Neural cell (in vitro differentiated cells): ENCODE measurements around the gene EMP3. TPM values are rescaled to one million over a fixed set of nuclear protein-coding genes. Genes with fewer than 3 reads are reported as not detected.

Experiments used
- H2AFZ ChIP-seq: fragments of 200-600, 300-800 bp; sonication (generic), shearing (Covaris generic); 2 replicates; pipeline ENCODE4 v1.6.0; 2014; ENCODE audit warnings: low read depth, mild to moderate bottlenecking, antibody characterized with exemption, low read length, moderate library complexity
- H3F3A ChIP-seq: fragments of 200-600 bp; shearing (Covaris generic); 2 replicates; pipeline ENCODE4 v1.6.1; 2016; ENCODE audit warnings: mild to moderate bottlenecking, moderate library complexity, mixed read lengths, antibody characterized with exemption, low read length; ENCODE audit not compliant: insufficient read depth, poor library complexity, severe bottlenecking
- H3K27ac ChIP-seq: fragments of 200-600, 300-800 bp; sonication (generic), shearing (Covaris generic); 2 replicates; pipeline ENCODE4 v1.5.1; 2014; ENCODE audit warnings: mild to moderate bottlenecking, low read length, moderate library complexity
- H3K27me3 ChIP-seq: fragments of 300-800, 200-600 bp; sonication (generic), shearing (Covaris generic); 2 replicates; pipeline ENCODE4 v1.6.0; 2014; ENCODE audit warnings: mild to moderate bottlenecking, low read depth, low read length, moderate library complexity; ENCODE audit not compliant: insufficient read depth
- H3K36me3 ChIP-seq: fragments of 300-800, 200-600 bp; sonication (generic), shearing (Covaris generic); 2 replicates; pipeline ENCODE4 v1.5.1; 2014; ENCODE audit warnings: mild to moderate bottlenecking, antibody characterized with exemption, low read length, moderate library complexity; ENCODE audit not compliant: insufficient read depth
- H3K4me2 ChIP-seq: fragments of 300-800, 200-600 bp; sonication (generic), shearing (Covaris generic); 2 replicates; pipeline ENCODE4 v1.6.0; 2014; ENCODE audit warnings: mild to moderate bottlenecking, low read length
- H3K4me3 ChIP-seq: fragments of 300-800, 200-600 bp; sonication (generic), shearing (Covaris generic); 2 replicates; pipeline ENCODE4 v1.5.1; 2014; ENCODE audit warnings: mild to moderate bottlenecking, low read length, moderate library complexity
- H3K79me2 ChIP-seq: fragments of 200-600 bp; shearing (Covaris generic); replicated peaks from 2 replicates; pipeline ENCODE4 v1.6.0; 2014; ENCODE audit warnings: mild to moderate bottlenecking, low read length, moderate library complexity; ENCODE audit not compliant: insufficient read depth
- H3K9ac ChIP-seq: fragments of 300-800, 200-600 bp; sonication (generic), shearing (Covaris generic); 2 replicates; pipeline ENCODE4 v1.6.1; 2016; ENCODE audit warnings: mild to moderate bottlenecking, low read length, mixed read lengths
- H3K9me2 ChIP-seq: fragments of 200-600 bp; shearing (Covaris generic); 2 replicates; pipeline ENCODE4 v1.6.1; 2016; ENCODE audit warnings: mild to moderate bottlenecking, low read length, mixed read lengths; ENCODE audit not compliant: insufficient read depth
- H3K9me3 ChIP-seq: fragments of 200-600, 300-800 bp; sonication (generic), shearing (Covaris generic); 2 replicates; pipeline ENCODE4 v1.6.1; 2016; ENCODE audit warnings: mild to moderate bottlenecking, mixed run types, low read length, moderate library complexity, mixed read lengths
- H4K20me1 ChIP-seq: fragments of 200-600 bp; shearing (Covaris generic); 2 replicates; pipeline ENCODE4 v1.6.1; 2016; ENCODE audit warnings: mild to moderate bottlenecking, mixed run types; ENCODE audit not compliant: insufficient read depth
- CTCF ChIP-seq: fragments of 450-650 bp; IDR thresholded peaks from 2 replicates; pipeline ENCODE4 v1.5.1; 2014; ENCODE audit warnings: antibody characterized with exemption, mild to moderate bottlenecking, moderate library complexity; ENCODE audit not compliant: poor library complexity, severe bottlenecking
- EP300 ChIP-seq: fragments of 450-650 bp; conservative IDR thresholded peaks from 2 replicates; pipeline ENCODE4 v1.6.1; 2014; ENCODE audit warnings: antibody characterized with exemption, mild to moderate bottlenecking, moderate library complexity; ENCODE audit not compliant: poor library complexity, severe bottlenecking
- EZH2 ChIP-seq: fragments of 200-600, 300-800 bp; shearing (Covaris generic), sonication (generic); IDR thresholded peaks from 2 replicates; pipeline ENCODE4 v1.6.1; 2014; ENCODE audit warnings: antibody characterized with exemption, low read length, borderline replicate concordance, mild to moderate bottlenecking; ENCODE audit not compliant: insufficient read depth, poor library complexity, severe bottlenecking
- MXI1 ChIP-seq: fragments of 450-650 bp; conservative IDR thresholded peaks from 2 replicates; pipeline ENCODE4 v1.6.1; 2014; ENCODE audit warnings: antibody characterized with exemption, mild to moderate bottlenecking; ENCODE audit not compliant: poor library complexity, severe bottlenecking
- POLR2AphosphoS5 ChIP-seq: IDR thresholded peaks from 2 replicates; pipeline ENCODE4 v1.6.1; 2012
- RAD21 ChIP-seq: fragments of 450-650 bp; conservative IDR thresholded peaks from 2 replicates; pipeline ENCODE4 v1.6.1; 2014; ENCODE audit warnings: antibody characterized with exemption, mild to moderate bottlenecking, moderate library complexity
- REST ChIP-seq: IDR thresholded peaks from 2 replicates; pipeline ENCODE4 v1.6.1; 2012; ENCODE audit warnings: borderline replicate concordance
- SMC3 ChIP-seq: fragments of 450-650 bp; conservative IDR thresholded peaks from 2 replicates; pipeline ENCODE4 v1.6.1; 2014; ENCODE audit warnings: antibody characterized with exemption, mild to moderate bottlenecking, moderate library complexity; ENCODE audit not compliant: poor library complexity
- TAF1 ChIP-seq: IDR thresholded peaks from 2 replicates; pipeline ENCODE4 v1.6.1; 2012; ENCODE audit warnings: low read depth
- polyA plus RNA-seq: library from polyadenylated mRNA; depleted of rRNA; stranded (reverse); fragments of >200 nt; gene quantifications from 2 replicates; pipeline ENCODE4 v1.2.3, GENCODE V29; 2014

Gene EMP3
- polyA plus RNA-seq, 1 donor from 2014 or later = not detected

- no peaks in the 10 kb centered on the region for H3F3A ChIP-seq
- no peak overlapping the region for H2AFZ ChIP-seq
Observed at GRCh38 chr19:48296963-48297734, 28.2 kb upstream of the EMP3 start.

GRCh38 chr19:48297975-48298374, 27.4 kb upstream of the EMP3 start:
- H3K9me3 ChIP-seq = no peaks in the 10 kb centered on the region
- no peak overlapping the region for H3K9ac ChIP-seq
- H3K36me3 ChIP-seq = no peaks in the 10 kb centered on the region
- H3K79me2 ChIP-seq = no peaks in the 10 kb centered on the region
- H3K4me3 ChIP-seq = no peak overlapping the region
- TF ChIP-seq RAD21 (no peak), CTCF (no peak)
- no peak overlapping the region for H3K4me2 ChIP-seq
- no peaks in the 10 kb centered on the region for H3F3A ChIP-seq
- H3K27ac ChIP-seq = no peak overlapping the region
- H2AFZ ChIP-seq = no peak overlapping the region
- no peaks in the 10 kb centered on the region for H3K9me2 ChIP-seq
- H4K20me1 ChIP-seq = no peaks in the 10 kb centered on the region
- no peaks in the 10 kb centered on the region for H3K27me3 ChIP-seq

More at GRCh38 chr19:48296963-48297734, 28.2 kb upstream of the EMP3 start:
- Histone ChIP-seq H3K9me2 (no peaks in the 10 kb centered on the region), H3K36me3 (no peaks in the 10 kb centered on the region), H3K27me3 (no peaks in the 10 kb centered on the region), H3K79me2 (no peaks in the 10 kb centered on the region), H3K4me2 (no peak overlapping the region), H3K9me3 (no peaks in the 10 kb centered on the region), H3K9ac (no peak overlapping the region), H3K27ac (no peak overlapping the region), H3K4me3 (no peak overlapping the region), H4K20me1 (no peaks in the 10 kb centered on the region)
- no peak for TF ChIP-seq EZH2
- TF ChIP-seq EP300 = no peak
- TF ChIP-seq POLR2AphosphoS5 = no peak
- TF ChIP-seq CTCF = no peak
- no peak for TF ChIP-seq MXI1
- TF ChIP-seq SMC3 = no peak
- TF ChIP-seq REST = no peak
- no peak for TF ChIP-seq RAD21
- TF ChIP-seq TAF1 = no peak
